SW480 (cell line): ENCODE results near the gene DOK3.
"Not testable (repeated sequence)": the region's sequence is repeated elsewhere in the genome, so short reads cannot be mapped to it uniquely, and the experiment has no call there.

Experiments
- DNase-seq: peaks from one replicate; pipeline ENCODE4 v3.0.0-alpha.2; 2016; ENCODE audit warnings: low spot score

Gene DOK3

DNA sequence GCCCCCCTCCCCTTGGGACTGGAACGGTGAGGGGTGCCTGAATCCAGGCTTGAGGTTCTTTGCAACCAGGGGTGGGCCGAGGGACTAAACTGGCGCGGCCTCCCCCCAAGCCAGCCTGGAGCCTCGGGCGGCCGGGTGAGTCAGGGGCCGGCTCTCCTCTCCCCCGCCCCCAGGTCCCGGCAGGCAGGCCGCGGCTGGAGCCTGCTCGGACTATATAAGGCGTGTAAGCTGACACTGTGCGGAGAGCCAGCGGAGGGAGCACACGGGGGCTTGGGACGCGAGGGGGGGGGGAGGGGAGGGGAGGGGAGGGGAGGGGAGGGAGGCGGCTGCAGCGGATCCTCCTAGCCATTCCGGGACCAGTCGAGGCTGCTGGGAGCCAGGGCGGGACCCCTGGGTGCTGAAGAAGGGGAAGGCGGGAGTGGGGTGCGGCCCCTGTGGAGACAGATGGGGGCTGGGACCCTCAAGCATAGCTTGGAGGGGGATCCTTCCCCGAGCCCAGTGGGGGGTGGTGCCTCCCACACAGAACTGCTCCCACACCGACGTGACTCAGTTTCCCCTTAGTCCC is 12.8 kb downstream of the DOK3 start:
- peak; percentile 90 for DNase-seq

GRCh38 chr5:177496070-177496726 is 13.4 kb downstream of the DOK3 start:
- DNase-seq = peak; percentile 81

DNA sequence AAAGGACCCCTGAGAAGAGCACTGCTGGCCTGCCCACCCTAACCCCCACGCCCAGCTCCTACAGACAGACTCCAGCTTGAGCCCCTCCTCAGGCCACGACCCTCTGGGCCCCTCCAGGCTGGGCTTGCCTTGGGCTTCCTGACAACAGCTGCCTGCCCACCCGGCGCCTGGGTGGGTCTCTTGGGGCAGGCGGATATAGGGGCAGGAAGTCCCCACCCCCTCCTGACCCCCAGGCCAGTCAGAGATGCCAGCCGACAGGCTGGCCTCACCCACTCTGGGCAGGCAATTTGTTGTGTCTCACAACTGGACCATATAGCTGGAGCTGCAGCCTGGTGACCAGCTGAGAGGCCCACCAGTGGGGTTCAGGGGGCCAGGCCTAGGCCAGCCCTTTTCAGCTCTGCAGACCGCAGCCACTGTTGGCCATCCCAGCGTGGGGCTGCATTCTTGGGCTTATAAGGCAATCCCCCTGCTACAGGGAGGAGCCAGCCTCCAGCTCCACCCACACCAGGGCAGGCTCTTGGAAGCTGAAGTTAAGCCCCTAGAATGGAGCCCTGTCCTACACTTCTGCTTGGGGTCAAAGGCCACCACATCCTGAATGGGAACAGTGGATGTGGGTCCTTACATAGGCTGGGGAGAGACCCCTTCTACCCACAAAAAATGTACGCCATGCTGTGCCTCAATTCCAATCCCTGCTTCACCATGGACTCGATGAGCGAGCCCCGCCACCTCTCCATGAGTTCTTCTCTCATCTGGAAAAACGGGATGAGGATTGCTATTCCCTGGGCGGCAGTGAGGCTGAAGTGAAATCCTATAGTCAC is 14.2 kb downstream of the DOK3 start:
- DNase-seq = no peak

GRCh38 chr5:177494346-177495195 is 15.1 kb downstream of the DOK3 start:
- no peak for DNase-seq

- no peak for DNase-seq
Measured at GRCh38 chr5:177493795-177494345, 15.8 kb downstream of the DOK3 start.

DNA sequence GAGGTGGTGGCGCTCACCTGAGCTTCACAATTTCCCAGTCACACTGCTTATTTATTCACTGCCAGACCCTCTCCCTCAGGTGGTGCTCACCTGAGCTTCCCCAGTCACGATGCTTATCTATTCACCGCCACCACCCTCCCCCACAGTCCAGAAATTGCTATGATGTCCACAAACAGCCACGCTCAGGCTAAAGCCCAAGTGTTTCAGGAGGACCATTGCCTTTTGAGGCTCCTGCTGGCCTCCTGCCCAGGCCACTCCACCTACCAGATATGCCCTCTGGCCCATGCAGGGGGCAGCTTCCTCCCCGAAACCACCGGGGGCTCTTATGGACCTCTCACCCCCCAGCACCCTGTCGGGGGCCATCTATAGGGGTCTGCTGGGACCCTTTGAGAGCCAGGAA is 16.8 kb downstream of the DOK3 start:
- DNase-seq = no peak

DNA sequence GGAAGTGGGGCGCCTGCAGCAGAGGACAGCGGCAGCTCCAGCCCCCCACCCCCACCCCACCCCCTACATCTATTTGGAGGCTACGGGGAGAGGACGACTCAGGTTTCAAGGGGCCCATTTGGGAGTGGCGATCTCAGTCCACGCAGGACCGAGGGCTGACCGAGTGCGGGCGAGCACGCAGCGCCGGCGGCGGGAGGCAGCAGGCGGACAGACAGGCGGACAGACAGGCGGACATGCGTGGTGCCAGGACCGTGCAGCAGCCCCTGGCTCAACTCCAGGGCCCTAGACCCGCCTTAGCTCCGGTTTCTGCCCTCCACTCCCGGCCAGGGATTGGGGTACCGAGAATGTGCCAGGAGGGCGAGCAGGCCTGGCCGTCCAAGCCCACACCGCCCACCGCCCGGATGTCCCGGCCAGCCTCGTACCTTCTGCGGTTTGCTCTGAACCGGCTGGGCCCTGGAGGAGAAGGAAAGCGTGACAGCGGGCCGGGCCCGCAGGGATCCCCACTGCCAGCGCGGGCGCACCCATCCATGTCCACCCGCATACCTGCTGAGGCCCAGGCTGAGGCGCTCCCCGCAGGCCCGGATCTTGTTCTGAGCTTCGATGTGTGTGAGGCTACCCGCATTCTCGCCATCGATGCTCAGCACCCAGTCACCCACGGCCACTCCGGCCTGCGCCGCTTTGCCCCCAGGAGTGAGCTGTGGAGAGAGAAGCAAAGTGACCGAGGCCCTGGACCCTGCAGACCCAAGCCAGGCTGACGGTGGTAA is 17.5 kb downstream of the DOK3 start:
- DNase-seq = no peak

DNA sequence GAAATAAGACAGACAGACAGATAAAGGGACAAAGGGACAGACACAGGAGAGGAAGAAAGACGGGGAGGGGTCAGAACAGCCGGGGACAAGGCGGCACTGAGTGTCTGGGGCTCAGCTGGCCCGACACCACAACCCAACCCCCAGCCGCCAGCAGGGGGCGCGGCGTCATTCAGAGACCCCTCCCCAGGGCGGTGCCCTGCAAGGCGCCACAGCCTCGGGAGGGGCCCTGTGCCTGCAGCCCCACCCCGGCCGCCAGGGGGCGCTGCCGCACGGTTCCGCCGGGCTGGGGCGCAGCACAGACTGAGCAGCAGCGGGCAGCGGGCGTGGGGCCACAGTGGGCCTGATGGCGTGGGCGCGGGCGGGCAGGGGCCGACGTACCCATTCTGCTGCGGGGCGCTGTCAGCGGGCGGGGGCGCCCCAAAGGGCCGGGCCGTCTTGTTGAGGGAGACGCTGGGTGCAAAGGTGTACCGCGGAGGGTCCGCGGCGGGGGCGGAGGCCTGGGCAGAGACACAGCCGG is 18.1 kb downstream of the DOK3 start:
- DNase-seq = no peak

- no peak for DNase-seq
Measured at GRCh38 chr5:177490992-177491391, 18.6 kb downstream of the DOK3 start.

- no peak for DNase-seq
Measured at GRCh38 chr5:177490311-177490991, 19.2 kb downstream of the DOK3 start.

DNA sequence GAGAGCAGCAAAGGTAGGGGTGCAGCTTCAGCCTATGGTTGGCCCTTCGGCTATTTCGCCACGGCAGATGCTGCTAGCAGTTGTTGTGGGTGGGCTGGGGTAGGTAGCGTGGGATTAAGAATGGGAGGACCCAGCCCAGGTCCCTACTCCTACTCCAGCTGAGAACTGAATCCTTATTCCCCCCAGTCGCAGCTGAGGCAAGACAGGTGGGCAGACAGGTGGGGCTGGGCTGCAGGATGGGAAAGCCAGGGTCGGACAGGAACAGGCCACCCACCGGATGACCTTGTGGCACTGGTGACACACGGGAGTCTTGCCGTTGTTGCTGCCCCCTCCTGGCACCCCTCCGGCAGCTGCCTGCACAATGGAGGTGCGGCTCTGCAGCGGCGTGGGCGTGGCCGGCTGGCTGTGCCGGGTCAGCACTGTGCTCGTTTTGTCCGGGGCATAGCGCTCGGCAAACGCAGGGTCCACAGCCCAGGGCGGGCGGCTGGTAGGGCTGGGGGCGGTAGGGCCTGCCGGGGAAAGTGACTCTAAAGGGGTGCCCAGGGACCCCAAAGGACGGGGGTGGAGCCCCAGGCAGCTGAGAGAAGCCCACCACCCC is 20.4 kb downstream of the DOK3 start:
- no peak for DNase-seq

DNA sequence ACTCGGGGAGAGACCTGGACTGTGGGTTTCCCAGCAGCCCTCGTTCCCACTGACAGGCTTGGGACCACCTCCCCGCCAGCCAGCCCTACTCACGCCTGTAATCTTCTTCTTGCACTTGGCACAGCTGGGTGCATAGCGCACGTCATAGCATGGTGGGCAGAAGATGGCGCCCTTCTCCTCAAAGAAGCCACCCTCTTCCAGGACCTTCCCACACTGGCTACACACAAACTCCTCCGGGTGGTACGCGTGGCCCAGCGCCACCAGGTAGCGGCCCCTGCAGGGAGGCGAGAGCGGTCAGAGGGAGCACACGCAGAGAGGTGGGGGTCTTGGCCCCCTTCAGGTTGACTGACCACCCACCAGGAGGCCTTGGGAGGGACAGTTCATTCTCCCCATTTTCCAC is 21.7 kb downstream of the DOK3 start:
- DNase-seq = no peak

GRCh38 chr5:177487144-177487543 is 22.5 kb downstream of the DOK3 start:
- no peak for DNase-seq

DNA sequence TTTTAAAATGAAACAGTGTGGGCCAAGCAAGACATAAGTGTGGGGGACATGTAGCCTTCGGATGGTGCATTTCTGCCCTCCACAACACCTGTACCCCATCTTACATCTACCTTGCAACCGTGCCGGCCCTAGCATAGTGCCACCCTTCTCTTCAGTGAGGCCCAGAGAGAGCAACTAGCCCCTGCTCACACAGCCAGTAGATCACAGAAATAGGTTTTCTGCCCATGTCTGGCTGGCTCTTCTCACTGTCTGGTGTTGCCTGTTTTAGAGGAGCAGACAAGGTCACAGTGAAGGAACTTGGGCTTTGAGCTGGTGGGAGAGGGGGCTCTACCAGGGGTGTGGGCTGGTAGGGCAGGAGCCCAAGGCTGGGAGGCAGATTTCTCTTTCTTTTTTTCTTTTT is 23.4 kb downstream of the DOK3 start:
- DNase-seq = no peak

DNA sequence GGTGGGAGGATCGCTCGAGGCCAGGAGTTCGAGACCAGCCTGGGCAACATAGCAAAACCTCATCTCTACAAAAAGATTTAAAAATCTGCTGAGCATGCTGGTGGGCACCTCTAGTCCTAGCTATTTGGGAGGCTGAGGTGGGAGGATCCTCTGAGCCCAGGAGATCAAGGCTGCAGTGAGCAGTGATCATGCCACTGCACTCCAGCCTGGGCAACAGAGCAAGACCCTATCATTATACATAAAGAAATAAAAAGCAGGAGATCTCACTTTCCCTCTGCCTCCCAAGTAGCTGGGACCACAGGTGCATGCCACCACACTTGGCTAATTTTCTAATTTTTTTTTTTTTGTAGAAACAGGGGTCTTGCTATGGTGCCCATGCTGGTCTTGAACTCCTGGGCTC is 23.9 kb downstream of the DOK3 start:
- not testable (repeated sequence) for DNase-seq

GRCh38 chr5:177484902-177485549 is 24.6 kb downstream of the DOK3 start:
- no peak for DNase-seq

DNA sequence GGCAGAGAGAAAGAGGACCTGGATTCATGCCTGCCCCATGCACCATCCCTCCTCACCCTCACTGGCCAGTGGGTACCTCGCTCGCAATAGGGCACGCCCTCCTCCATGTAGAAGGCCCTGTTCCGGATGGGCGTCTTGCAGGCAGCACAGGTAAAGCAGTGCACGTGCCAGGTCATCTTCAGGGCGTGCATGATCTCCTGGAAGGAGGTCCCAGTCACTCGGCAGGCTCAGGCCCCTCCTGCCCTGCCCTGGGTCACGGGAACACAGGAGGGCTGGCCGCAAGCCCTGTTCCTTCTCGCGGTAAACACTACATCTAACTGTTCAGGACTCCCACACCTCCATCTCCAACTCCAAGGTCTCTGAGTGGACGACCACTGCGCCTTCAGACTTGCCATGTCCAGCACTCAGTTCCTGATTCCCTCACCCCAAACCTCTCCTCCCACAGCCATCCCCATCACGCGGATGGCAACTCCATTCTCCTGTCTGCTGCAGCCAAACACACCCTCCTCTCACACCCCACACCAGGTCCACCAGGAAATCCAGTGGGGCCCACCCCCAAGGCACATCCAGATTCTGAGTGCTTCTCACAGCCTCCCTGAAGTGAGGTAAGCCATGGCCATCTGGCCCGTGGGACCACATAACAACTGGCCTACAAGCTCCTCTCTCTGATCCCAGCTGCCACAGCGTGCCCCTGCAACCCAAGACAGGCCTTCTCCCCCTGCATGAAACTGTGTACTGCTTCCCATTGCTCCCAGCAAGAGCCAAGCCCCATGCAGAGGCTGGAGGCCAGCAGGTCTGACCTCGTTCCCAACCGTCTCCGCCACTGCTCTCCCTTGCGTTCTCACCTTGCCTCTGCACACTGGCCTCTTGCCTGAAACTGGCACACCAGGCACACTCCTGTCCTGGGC is 25.4 kb downstream of the DOK3 start:
- DNase-seq = no peak

DNA sequence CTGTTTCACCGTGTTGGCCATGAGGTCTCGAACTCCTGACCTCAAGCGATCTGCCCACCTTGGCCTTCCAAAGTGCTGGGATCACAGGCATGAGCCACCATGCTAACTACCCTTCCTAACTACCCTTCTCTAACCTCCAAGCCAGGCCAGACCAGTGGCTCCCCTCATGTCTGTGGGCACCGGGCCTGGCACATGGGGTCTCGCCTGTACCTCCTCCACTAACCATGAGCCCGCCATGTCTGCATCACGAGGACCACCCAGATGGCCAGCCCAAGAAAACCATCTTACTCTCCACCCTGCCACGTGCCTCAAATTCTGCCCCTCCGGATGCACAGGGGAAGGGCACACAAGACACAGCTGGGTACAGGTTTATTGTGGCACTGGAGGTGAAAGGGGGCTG is 26.6 kb downstream of the DOK3 start:
- DNase-seq = no peak
